OCI-LY3 (cell line): ENCODE data around the gene MPHOSPH6.
"Not testable (repeated sequence)": the region's sequence is repeated elsewhere in the genome, so short reads cannot be mapped to it uniquely, and the experiment has no call there.

ENCODE experiments used
- EZH2phosphoT487 ChIP-seq: fragments of 200-600 bp; shearing (Covaris generic); IDR thresholded peaks from 2 replicates; pipeline ENCODE4 v1.6.1; 2018; ENCODE audit warnings: antibody characterized with exemption, mixed run types, low read depth
- TF ChIP-seq, protein P1 (sequence below): fragments of 200-600, 300-600 bp; sonication (generic); IDR thresholded peaks from 2 replicates; pipeline ENCODE4 v1.5.1; 2014; ENCODE audit warnings: antibody characterized with exemption, low read length, low read depth

DNA sequence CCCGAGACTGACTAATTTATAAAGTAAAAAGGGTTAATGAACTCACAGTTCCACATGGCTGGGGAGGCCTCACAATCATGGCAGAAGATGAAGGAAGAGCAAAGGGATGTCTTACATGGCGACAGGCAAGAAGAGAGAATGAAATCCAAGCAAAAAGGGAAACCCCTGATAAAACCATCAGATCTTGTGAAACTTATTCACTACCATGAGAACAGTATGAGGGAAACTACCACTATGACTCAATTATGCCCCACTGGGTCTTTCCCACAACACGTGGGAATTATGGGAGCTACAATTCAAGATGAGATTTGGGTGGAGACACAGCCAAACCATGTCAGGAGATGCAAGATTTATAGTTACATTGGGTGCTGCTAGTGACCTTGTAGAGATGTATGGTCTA, 60.8 kb downstream of the MPHOSPH6 start:
- TF ChIP-seq, protein P1, sequence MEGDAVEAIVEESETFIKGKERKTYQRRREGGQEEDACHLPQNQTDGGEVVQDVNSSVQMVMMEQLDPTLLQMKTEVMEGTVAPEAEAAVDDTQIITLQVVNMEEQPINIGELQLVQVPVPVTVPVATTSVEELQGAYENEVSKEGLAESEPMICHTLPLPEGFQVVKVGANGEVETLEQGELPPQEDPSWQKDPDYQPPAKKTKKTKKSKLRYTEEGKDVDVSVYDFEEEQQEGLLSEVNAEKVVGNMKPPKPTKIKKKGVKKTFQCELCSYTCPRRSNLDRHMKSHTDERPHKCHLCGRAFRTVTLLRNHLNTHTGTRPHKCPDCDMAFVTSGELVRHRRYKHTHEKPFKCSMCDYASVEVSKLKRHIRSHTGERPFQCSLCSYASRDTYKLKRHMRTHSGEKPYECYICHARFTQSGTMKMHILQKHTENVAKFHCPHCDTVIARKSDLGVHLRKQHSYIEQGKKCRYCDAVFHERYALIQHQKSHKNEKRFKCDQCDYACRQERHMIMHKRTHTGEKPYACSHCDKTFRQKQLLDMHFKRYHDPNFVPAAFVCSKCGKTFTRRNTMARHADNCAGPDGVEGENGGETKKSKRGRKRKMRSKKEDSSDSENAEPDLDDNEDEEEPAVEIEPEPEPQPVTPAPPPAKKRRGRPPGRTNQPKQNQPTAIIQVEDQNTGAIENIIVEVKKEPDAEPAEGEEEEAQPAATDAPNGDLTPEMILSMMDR, result not testable (repeated sequence)
- not testable (repeated sequence) for TF ChIP-seq EZH2phosphoT487
